Spleen (tissue), 11 donors: ENCODE measurements around the gene NAA35. TPM values are rescaled to one million over a fixed set of nuclear protein-coding genes. Genes with fewer than 3 reads are reported as not detected.

Experiments used
- DNase-seq: peaks from one replicate; pipeline ENCODE4 v3.0.0-alpha.2; 2020
- H3K27ac ChIP-seq, 8 donors: fragments of 200-600 bp; sonication (generic) in 7 of 8; 1 replicate in 4 of 8; 2 replicates in 4 of 8; pipeline versions ENCODE4 v1.5.0 to v1.8.0; 2016 to 2021; ENCODE audit warnings: inconsistent platforms in 4 of 8, mild to moderate bottlenecking in 4 of 8, moderate library complexity in 1 of 8
- H3K27me3 ChIP-seq, 7 donors: fragments of 200-600 bp; sonication (generic) in 6 of 7; replicated peaks in 1 of 7; 1 replicate in 4 of 7; 2 replicates in 3 of 7; pipeline versions ENCODE4 v1.5.0 to v1.8.0; 2016 to 2021; ENCODE audit warnings: inconsistent platforms in 3 of 7, mild to moderate bottlenecking in 1 of 7
- H3K36me3 ChIP-seq, 6 donors: fragments of 200-600 bp; sonication (generic) in 5 of 6; 1 replicate in 4 of 6; 2 replicates in 2 of 6; pipeline versions ENCODE4 v1.5.0 to v1.8.0; 2016 to 2021; ENCODE audit warnings: inconsistent platforms in 2 of 6
- H3K4me1 ChIP-seq, 6 donors: fragments of 200-600 bp; sonication (generic) in 5 of 6; 1 replicate in 3 of 6; 2 replicates in 3 of 6; pipeline versions ENCODE4 v1.5.0 to v1.8.0; 2016 to 2021; ENCODE audit warnings: inconsistent platforms in 3 of 6
- H3K4me3 ChIP-seq, 8 donors: fragments of 200-600 bp; sonication (generic) in 7 of 8; 1 replicate in 4 of 8; 2 replicates in 4 of 8; pipeline versions ENCODE4 v1.5.0 to v1.8.0; 2016 to 2021; ENCODE audit warnings: inconsistent platforms in 4 of 8, mild to moderate bottlenecking in 4 of 8, moderate library complexity in 2 of 8
- H3K9me3 ChIP-seq, 8 donors: fragments of 200-600 bp; sonication (generic) in 7 of 8; 1 replicate in 4 of 8; 2 replicates in 4 of 8; pipeline versions ENCODE4 v1.5.0 to v1.8.0; 2016 to 2021; ENCODE audit warnings: inconsistent platforms in 4 of 8
- CTCF ChIP-seq, 11 experiments: fragments of 200-600 bp in 7 of 11; fragments of 450-650 bp in 4 of 11; sonication (generic) in 4 of 11; IDR thresholded peaks in 8 of 11; conservative IDR thresholded peaks in 3 of 11; 1 replicate in 7 of 11; 2 replicates in 4 of 11; pipeline versions ENCODE4 v1.4.0 to v1.8.0; 2016 to 2021; ENCODE audit warnings: antibody characterized with exemption in 11 of 11, inconsistent platforms in 4 of 11, mild to moderate bottlenecking in 1 of 11
- POLR2A ChIP-seq, 3 donors: fragments of 450-650 bp; IDR thresholded peaks; one replicate each; pipeline ENCODE4 v1.5.1; 2017; ENCODE audit warnings: antibody characterized with exemption in 3 of 3, mild to moderate bottlenecking in 1 of 3
- POLR2AphosphoS5 ChIP-seq, 3 donors: sonication (generic); formaldehyde crosslinking; IDR thresholded peaks; one replicate each; pipeline ENCODE4 v1.5.1; 2017; ENCODE audit warnings: antibody characterized with exemption in 3 of 3
- WGBS, 5 donors: extraction: QIAGEN DNeasy Blood & Tissue Kit in 3 of 5; methylation state at CpG; one replicate each; pipeline versions ENCODE4 v1.1.5 to v1.1.7; 2013 to 2018; 5-methylcytosine and 5-hydroxymethylcytosine counted together
- intact Hi-C: fragments of 100-400 bp; cut with DNase I; formaldehyde crosslinking; loops from one replicate; pipeline ENCODE4 v1.15.0; 2023; ENCODE audit warnings: low total_unique reads
- polyA plus RNA-seq, 3 donors: library from polyadenylated mRNA; stranded (reverse); fragments of 200-250 nt; gene quantifications; one replicate each; pipeline ENCODE4 v1.2.1, GENCODE V29; 2013
- total RNA-seq, 7 donors: library from RNA; depleted of rRNA in 3 of 7; stranded (reverse); fragments of >200 nt in 3 of 7; fragmentation: NEBNext Ultra II Directional in 4 of 7; extraction: Animal tissue kit (Norgen Biotek cat#: 25700) in 4 of 7; gene quantifications; one replicate each; pipeline versions ENCODE4 v1.1.0 to v1.2.1, GENCODE V29; 2016 to 2021
- donor health status: healthy with polysubstance abuse.
- donor health status: DM: no; HTN: no; CAD: no; lungs with moderate emphysema.
- donor health status: DM: no; HTN: no; CAD: no.
- donor health status: Bipolar disorder and iron deficiency.
- donor health status: healthy.
- donor health status: DM: no; HTN: no; CAD: no.
- donor health status: DM: yes; HTN: yes; CAD: no.

Gene NAA35
- total and polyA plus RNA-seq, 10 donors, result 4.2 to 23.7 (median 18.9) TPM

- no peaks in the 10 kb centered on the region for H3K9me3 ChIP-seq
- 90 to 100% (median 96%) methylated on average over 1 of the region's 1 CpG for WGBS, 5 donors
- peaks cover 0 to 62% (median 14%) of the 10 kb centered on the region in 6 donors for H3K36me3 ChIP-seq
- H3K27ac ChIP-seq, result no peak overlapping the region
- TF ChIP-seq POLR2AphosphoS5 (IDR thresholded peaks at IDR 0.05) (no peak), CTCF (IDR thresholded peaks at IDR 0.05 in 8 of 11, conservative IDR thresholded peaks at IDR 0.05 in 3 of 11) (no peak), POLR2A (IDR thresholded peaks at IDR 0.05) (no peak)
- peaks cover 23 to 63% (median 43%) of the 10 kb centered on the region in 6 donors for H3K4me1 ChIP-seq
- H3K4me3 ChIP-seq, result no peak overlapping the region
- intact Hi-C loops, result loop anchor here (10.0 kb wide), 1 partner anchor 199 kb away; the partner anchor contains the start of gene AGTPBP1
- H3K27me3 ChIP-seq, result no peaks in the 10 kb centered on the region
- no peak for DNase-seq
These were observed 2.9 kb downstream of the NAA35 start for GRCh38 chr9:85943757-85944430.

GRCh38 chr9:85944672-85945071 lies 3.7 kb downstream of the NAA35 start:
- no peak for DNase-seq
- peaks cover 0 to 70% (median 14%) of the 10 kb centered on the region in 6 donors for H3K36me3 ChIP-seq
- H3K27ac ChIP-seq, result no peak overlapping the region
- no peaks in the 10 kb centered on the region for H3K27me3 ChIP-seq
- H3K9me3 ChIP-seq, result no peaks in the 10 kb centered on the region
- WGBS, 5 donors, result 52 to 63% (median 61%) methylated on average over 2 of the region's 2 CpGs
- intact Hi-C loops, result loop anchor here (10.0 kb wide), 1 partner anchor 200 kb away; the partner anchor contains the start of gene AGTPBP1
- peaks cover 23 to 61% (median 46%) of the 10 kb centered on the region in 6 donors for H3K4me1 ChIP-seq
- TF ChIP-seq POLR2A (IDR thresholded peaks at IDR 0.05) (no peak), POLR2AphosphoS5 (IDR thresholded peaks at IDR 0.05) (no peak), CTCF (IDR thresholded peaks at IDR 0.05 in 8 of 11, conservative IDR thresholded peaks at IDR 0.05 in 3 of 11) (no peak)
- H3K4me3 ChIP-seq, result no peak overlapping the region

GRCh38 chr9:85949586-85950335 lies 8.8 kb downstream of the NAA35 start:
- no peaks in the 10 kb centered on the region for H3K9me3 ChIP-seq
- peaks cover 0 to 92% (median 19%) of the 10 kb centered on the region in 6 donors for H3K36me3 ChIP-seq
- H3K27ac ChIP-seq, result no peak overlapping the region
- peaks cover 0 to 24% (median 10%) of the 10 kb centered on the region in 6 donors for H3K4me1 ChIP-seq
- H3K27me3 ChIP-seq, result no peaks in the 10 kb centered on the region
- H3K4me3 ChIP-seq, result no peak overlapping the region
- 81 to 88% (median 85%) methylated on average over 4 of the region's 4 CpGs for WGBS, 5 donors
- no peak for DNase-seq
- intact Hi-C loops, result loop anchor here (10.0 kb wide), 1 partner anchor 205 kb away; the partner anchor contains the start of gene AGTPBP1
- no peak for TF ChIP-seq POLR2A (IDR thresholded peaks at IDR 0.05)
- TF ChIP-seq POLR2AphosphoS5 (IDR thresholded peaks at IDR 0.05), result no peak
- no peak for TF ChIP-seq CTCF (IDR thresholded peaks at IDR 0.05 in 8 of 11, conservative IDR thresholded peaks at IDR 0.05 in 3 of 11)

GRCh38 chr9:85959955-85960354 lies 19.0 kb downstream of the NAA35 start:
- H3K27ac ChIP-seq, result no peak overlapping the region
- TF ChIP-seq POLR2A (IDR thresholded peaks at IDR 0.05) (no peak), POLR2AphosphoS5 (IDR thresholded peaks at IDR 0.05) (no peak), CTCF (IDR thresholded peaks at IDR 0.05 in 8 of 11, conservative IDR thresholded peaks at IDR 0.05 in 3 of 11) (no peak)
- peaks cover 0 to 90% (median 34%) of the 10 kb centered on the region in 6 donors for H3K36me3 ChIP-seq
- no peaks in the 10 kb centered on the region for H3K27me3 ChIP-seq
- H3K9me3 ChIP-seq, result no peaks in the 10 kb centered on the region
- no peak overlapping the region for H3K4me3 ChIP-seq
- 92 to 98% (median 95%) methylated on average over 3 of the region's 3 CpGs for WGBS, 5 donors
- intact Hi-C loops, result no loop called here
- H3K4me1 ChIP-seq, result peaks cover 0 to 13% (median 0%) of the 10 kb centered on the region in 6 donors
- no peak for DNase-seq
